MG63 (cell line): Measurements from ENCODE around the gene RBM47. TPM values are rescaled to one million over a fixed set of nuclear protein-coding genes. Genes with fewer than 3 reads are reported as not detected.
A peak's percentile ranks its signal among the peaks of the same experiment; 100 is the strongest.

Experiments
- DNase-seq: peaks from one replicate; pipeline ENCODE4 v3.0.0-alpha.2; 2020
- H3K27me3 ChIP-seq: fragments of 250-450 bp; sonication (Bioruptor Pico); 2 replicates; pipeline ENCODE4 v1.5.1; 2020; ENCODE audit warnings: mild to moderate bottlenecking, moderate library complexity
- H3K36me3 ChIP-seq: fragments of 250-450 bp; sonication (Bioruptor Pico); 2 replicates; pipeline ENCODE4 v1.5.1; 2020; ENCODE audit warnings: mild to moderate bottlenecking, moderate library complexity
- H3K4me3 ChIP-seq: fragments of 250-450 bp; sonication (Bioruptor Pico); 2 replicates; pipeline ENCODE4 v1.5.1; 2020; ENCODE audit warnings: mild to moderate bottlenecking, moderate library complexity
- H3K9me3 ChIP-seq: fragments of 250-450 bp; sonication (Bioruptor Pico); 2 replicates; pipeline ENCODE4 v1.5.1; 2020; ENCODE audit warnings: mild to moderate bottlenecking, moderate library complexity
- total RNA-seq: library from RNA; depleted of rRNA; stranded (reverse); fragments of >200 nt; shearing (Covaris generic); gene quantifications from 2 replicates; pipeline ENCODE4 v1.2.3, GENCODE V29; 2014; ENCODE audit warnings: low replicate concordance

The RBM47 gene
- total RNA-seq, 1 experiment from 2014 or later, result 0.66 TPM

GRCh38 chr4:40606239-40606767 is 23.4 kb downstream of the RBM47 start:
- Histone ChIP-seq H3K27me3 (no peaks in the 10 kb centered on the region), H3K9me3 (no peaks in the 10 kb centered on the region), H3K36me3 (no peaks in the 10 kb centered on the region), H3K4me3 (no peak overlapping the region)
- no peak for DNase-seq

GRCh38 chr4:40603281-40603680 is 26.4 kb downstream of the RBM47 start:
- Histone ChIP-seq H3K27me3 (no peaks in the 10 kb centered on the region), H3K9me3 (no peaks in the 10 kb centered on the region), H3K4me3 (no peak overlapping the region), H3K36me3 (no peaks in the 10 kb centered on the region)
- no peak for DNase-seq

GRCh38 chr4:40601641-40602040 is 28.0 kb downstream of the RBM47 start:
- Histone ChIP-seq H3K9me3 (no peaks in the 10 kb centered on the region), H3K36me3 (no peaks in the 10 kb centered on the region), H3K4me3 (no peak overlapping the region), H3K27me3 (no peaks in the 10 kb centered on the region)
- DNase-seq, result no peak

GRCh38 chr4:40600850-40601249 is 28.8 kb downstream of the RBM47 start:
- H3K9me3 ChIP-seq, result no peaks in the 10 kb centered on the region
- no peaks in the 10 kb centered on the region for H3K36me3 ChIP-seq
- no peak for DNase-seq
- no peaks in the 10 kb centered on the region for H3K27me3 ChIP-seq
- no peak overlapping the region for H3K4me3 ChIP-seq

GRCh38 chr4:40599431-40599830 is 30.2 kb downstream of the RBM47 start:
- DNase-seq, result no peak
- no peaks in the 10 kb centered on the region for H3K27me3 ChIP-seq

GRCh38 chr4:40596522-40596921 is 33.1 kb downstream of the RBM47 start:
- no peak for DNase-seq
- Histone ChIP-seq H3K4me3 (no peak overlapping the region), H3K27me3 (no peaks in the 10 kb centered on the region)

More at GRCh38 chr4:40599431-40599830, 30.2 kb downstream of the RBM47 start:
- no peaks in the 10 kb centered on the region for H3K9me3 ChIP-seq
- no peaks in the 10 kb centered on the region for H3K36me3 ChIP-seq
- no peak overlapping the region for H3K4me3 ChIP-seq

GRCh38 chr4:40595981-40596380 is 33.7 kb downstream of the RBM47 start:
- no peaks in the 10 kb centered on the region for H3K9me3 ChIP-seq
- H3K4me3 ChIP-seq, result no peak overlapping the region
- no peaks in the 10 kb centered on the region for H3K36me3 ChIP-seq
- no peaks in the 10 kb centered on the region for H3K27me3 ChIP-seq
- no peak for DNase-seq

More at GRCh38 chr4:40596522-40596921, 33.1 kb downstream of the RBM47 start:
- Histone ChIP-seq H3K9me3 (no peaks in the 10 kb centered on the region), H3K36me3 (no peaks in the 10 kb centered on the region)

DNA sequence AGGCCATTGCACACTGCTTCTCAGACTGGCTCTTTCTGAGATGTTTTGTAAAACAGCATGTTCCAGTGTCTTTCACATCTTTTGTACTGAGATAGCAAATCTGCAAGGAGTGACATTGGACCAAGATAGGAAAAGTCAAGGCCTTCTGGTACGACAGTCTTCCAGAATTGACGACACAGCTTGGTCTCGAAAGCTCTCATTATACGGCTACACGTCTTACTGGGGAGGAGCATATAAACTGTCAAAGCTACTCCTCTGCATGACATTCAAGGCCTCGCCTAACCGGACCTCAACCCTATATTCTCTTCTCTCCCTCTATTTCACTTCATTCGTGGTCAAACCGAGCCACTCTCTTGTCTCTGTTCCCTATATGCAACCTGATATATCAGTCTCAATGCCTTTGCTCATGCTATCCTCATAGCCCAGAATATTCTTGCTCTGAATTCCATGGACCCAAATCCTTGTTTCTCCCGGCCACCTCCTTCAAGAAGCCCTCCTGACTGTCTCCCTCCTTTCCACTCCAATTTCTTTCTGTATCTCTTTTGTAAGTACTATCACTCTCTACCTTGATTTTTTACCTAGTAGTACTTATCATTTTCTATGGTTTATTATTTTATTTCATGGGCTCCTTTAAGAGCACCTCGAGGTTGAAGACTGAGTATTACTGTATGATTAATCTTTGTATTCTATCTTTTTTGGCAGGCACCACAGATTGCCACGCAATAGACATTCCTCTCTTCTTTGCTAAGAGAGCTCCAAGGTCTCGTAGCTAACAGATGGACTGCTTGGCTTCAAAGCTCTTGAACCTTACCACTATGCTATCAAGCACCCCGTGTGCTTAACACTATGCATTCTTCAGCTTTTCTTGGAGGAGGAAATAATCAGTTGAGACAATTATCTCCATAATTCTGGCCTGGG is 35.1 kb downstream of the RBM47 start:
- no peaks in the 10 kb centered on the region for H3K27me3 ChIP-seq
- DNase-seq, result peak; percentile 40
- H3K4me3 ChIP-seq, result no peak overlapping the region

DNA sequence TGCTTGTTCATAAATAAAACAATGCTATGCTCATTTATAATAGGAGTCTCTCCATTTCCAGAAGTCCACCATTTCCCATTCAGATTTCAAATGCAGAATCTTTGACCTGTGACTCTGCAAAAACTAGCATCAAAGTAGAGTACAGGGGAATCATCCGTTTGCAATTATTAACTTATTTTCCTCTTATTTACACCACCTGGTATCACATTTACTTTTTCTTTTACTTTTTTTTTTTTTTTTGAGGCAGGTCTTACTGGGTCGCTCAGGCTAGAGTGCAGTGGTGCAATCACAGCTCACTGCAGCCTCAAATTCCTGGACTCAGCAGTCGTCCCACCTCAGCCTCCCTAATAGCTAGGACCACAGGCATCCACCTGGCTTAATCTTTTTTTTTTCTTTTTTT is 37.6 kb downstream of the RBM47 start:
- Histone ChIP-seq H3K36me3 (no peaks in the 10 kb centered on the region), H3K4me3 (no peak overlapping the region), H3K27me3 (no peaks in the 10 kb centered on the region), H3K9me3 (no peaks in the 10 kb centered on the region)
- DNase-seq, result no peak

More for the DNA sequence above, 35.1 kb downstream of the RBM47 start:
- Histone ChIP-seq H3K36me3 (no peaks in the 10 kb centered on the region), H3K9me3 (no peaks in the 10 kb centered on the region)

DNA sequence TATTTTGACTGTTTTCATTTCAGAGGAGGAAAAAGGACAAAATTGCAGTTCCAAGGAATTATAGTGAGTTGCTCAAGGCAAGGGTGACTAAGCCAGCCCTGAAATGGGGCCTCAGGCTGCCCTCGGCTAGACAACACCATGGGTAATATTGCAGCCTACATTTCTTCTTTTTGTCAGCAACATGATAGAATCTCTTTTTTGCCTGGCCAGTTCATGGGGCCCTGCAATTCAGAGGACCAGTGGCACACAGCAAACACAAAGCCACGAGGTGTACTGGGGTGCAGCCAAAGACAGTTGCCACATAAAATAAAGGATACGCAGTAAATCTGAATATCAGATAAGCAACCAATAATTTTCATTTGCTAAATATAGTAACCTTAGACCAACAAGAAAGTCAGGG is 41.8 kb downstream of the RBM47 start:
- no peaks in the 10 kb centered on the region for H3K36me3 ChIP-seq
- no peaks in the 10 kb centered on the region for H3K27me3 ChIP-seq
- no peak overlapping the region for H3K4me3 ChIP-seq
- no peaks in the 10 kb centered on the region for H3K9me3 ChIP-seq
- no peak for DNase-seq

DNA sequence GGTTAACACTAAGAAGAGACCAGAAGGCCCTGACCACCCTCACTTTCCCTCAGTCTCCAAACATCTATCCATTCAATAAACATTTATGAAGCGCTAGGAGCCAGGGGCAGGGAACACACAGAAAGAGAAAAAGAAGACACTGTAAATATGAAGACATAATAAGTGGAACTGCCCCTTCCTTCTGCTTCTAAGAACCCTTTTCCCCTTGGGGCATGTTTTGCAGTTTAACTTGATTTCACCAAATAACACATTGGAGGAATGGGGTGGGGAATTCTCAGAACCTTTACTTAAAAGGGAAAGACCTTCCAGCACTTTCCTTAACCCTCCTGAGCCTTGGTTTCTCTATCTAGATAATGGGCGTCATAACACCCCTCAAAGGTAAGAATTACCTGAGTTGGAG is 42.3 kb downstream of the RBM47 start:
- Histone ChIP-seq H3K9me3 (no peaks in the 10 kb centered on the region), H3K36me3 (no peaks in the 10 kb centered on the region), H3K4me3 (no peak overlapping the region), H3K27me3 (no peaks in the 10 kb centered on the region)
- DNase-seq, result no peak

DNA sequence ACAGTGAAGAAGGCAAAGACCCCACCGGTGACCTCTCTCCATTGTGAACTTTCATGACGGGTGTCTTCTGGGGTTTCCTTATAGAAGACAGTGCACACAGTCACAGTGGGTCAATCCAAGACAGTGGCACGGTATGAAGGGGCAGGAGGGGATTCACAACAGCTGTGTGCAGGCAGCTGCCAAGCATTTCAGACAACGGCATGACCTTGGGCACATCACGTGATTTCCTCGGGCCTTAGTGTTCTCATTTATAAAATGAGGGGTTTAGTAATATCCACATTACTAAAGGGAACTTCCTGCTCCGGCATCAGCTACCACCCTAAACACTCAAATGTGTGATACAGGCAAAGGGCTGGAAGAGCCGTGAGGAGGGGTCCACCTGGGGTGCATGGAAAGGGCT is 42.9 kb downstream of the RBM47 start:
- Histone ChIP-seq H3K4me3 (no peak overlapping the region), H3K36me3 (no peaks in the 10 kb centered on the region), H3K27me3 (no peaks in the 10 kb centered on the region), H3K9me3 (no peaks in the 10 kb centered on the region)
- no peak for DNase-seq

DNA sequence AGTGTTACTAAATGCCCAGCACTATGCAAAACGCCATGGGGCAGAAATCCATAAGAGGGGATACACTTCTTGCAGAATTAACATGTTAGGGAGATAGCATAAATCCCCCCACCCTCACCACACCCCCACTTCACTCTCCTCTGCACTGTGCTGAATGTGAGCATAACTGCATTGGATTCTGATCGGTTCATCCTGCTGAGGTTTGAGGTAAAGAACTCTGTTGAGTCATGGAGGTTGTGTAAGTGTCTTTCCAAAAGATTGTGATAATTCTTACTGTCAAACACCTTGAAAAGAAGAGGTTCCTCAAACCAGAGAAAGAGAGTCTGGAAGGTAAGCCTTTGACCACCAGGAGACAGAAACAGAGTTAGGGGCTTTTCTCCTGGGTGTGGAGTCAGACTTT is 43.6 kb downstream of the RBM47 start:
- no peaks in the 10 kb centered on the region for H3K36me3 ChIP-seq
- no peaks in the 10 kb centered on the region for H3K9me3 ChIP-seq
- H3K27me3 ChIP-seq, result no peaks in the 10 kb centered on the region
- no peak overlapping the region for H3K4me3 ChIP-seq
- no peak for DNase-seq

- Histone ChIP-seq H3K9me3 (no peaks in the 10 kb centered on the region), H3K27me3 (no peaks in the 10 kb centered on the region), H3K4me3 (no peak overlapping the region), H3K36me3 (no peaks in the 10 kb centered on the region)
- no peak for DNase-seq
These were observed 44.4 kb downstream of the RBM47 start for GRCh38 chr4:40585201-40585799.

- DNase-seq, result no peak
- H3K9me3 ChIP-seq, result no peaks in the 10 kb centered on the region
- H3K27me3 ChIP-seq, result no peaks in the 10 kb centered on the region
- no peaks in the 10 kb centered on the region for H3K36me3 ChIP-seq
- no peak overlapping the region for H3K4me3 ChIP-seq
These were observed 45.0 kb downstream of the RBM47 start for GRCh38 chr4:40584517-40585141.

GRCh38 chr4:40583850-40584439 is 45.7 kb downstream of the RBM47 start:
- H3K36me3 ChIP-seq, result no peaks in the 10 kb centered on the region
- no peak overlapping the region for H3K4me3 ChIP-seq
- H3K27me3 ChIP-seq, result no peaks in the 10 kb centered on the region
- no peak for DNase-seq
- H3K9me3 ChIP-seq, result no peaks in the 10 kb centered on the region

DNA sequence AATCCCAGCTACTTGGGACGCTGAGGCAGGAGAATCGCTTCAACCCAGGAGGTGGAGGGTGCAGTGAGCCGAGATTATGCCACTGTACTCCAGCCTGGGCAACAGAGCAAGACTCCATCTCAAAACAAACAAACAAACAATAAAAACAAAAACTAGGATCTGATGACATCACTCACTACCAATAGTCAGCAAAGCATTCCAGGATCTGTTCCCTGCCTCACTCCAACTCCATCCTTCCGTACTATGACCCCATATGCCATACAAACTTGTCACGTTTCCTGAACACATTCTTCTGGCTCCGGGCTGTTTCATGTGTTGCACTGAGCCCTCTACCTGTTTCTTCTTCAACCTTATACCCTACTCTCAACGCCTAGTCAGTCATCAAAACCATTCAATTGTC is 47.3 kb downstream of the RBM47 start:
- H3K27me3 ChIP-seq, result no peaks in the 10 kb centered on the region
- DNase-seq, result no peak
- no peaks in the 10 kb centered on the region for H3K9me3 ChIP-seq
- no peak overlapping the region for H3K4me3 ChIP-seq
- no peaks in the 10 kb centered on the region for H3K36me3 ChIP-seq
